Measurements from ENCODE around the gene FADS1. TPM values are rescaled to one million over a fixed set of nuclear protein-coding genes. Genes with fewer than 3 reads are reported as not detected.

Gene FADS1
- total RNA-seq, 2 donors from 2014 or later, result 21.8 to 28.4 TPM

GRCh38 chr11:61810671-61811175 lies 6.1 kb downstream of the FADS1 start:
- H3K4me1 ChIP-seq, result no peaks in the 10 kb centered on the region
- peaks cover 31% of the 10 kb centered on the region for H3K36me3 ChIP-seq
- H3K4me3 ChIP-seq, result no peak overlapping the region
- no peak for DNase-seq (ENCODE audit: low spot score)
- H3K27ac ChIP-seq, result no peak overlapping the region
- H3K27me3 ChIP-seq, result no peaks in the 10 kb centered on the region
- no peak for TF ChIP-seq CTCF (IDR thresholded peaks at IDR 0.05)
- no peaks in the 10 kb centered on the region for H3K9me3 ChIP-seq

GRCh38 chr11:61806785-61807184 lies 10.0 kb downstream of the FADS1 start:
- peaks cover 31% of the 10 kb centered on the region for H3K36me3 ChIP-seq
- no peaks in the 10 kb centered on the region for H3K4me1 ChIP-seq
- no peaks in the 10 kb centered on the region for H3K27me3 ChIP-seq
- no peak for TF ChIP-seq CTCF (IDR thresholded peaks at IDR 0.05)
- H3K27ac ChIP-seq, result no peak overlapping the region
- no peak for DNase-seq (ENCODE audit: low spot score)
- H3K4me3 ChIP-seq, result no peak overlapping the region
- no peaks in the 10 kb centered on the region for H3K9me3 ChIP-seq

- Histone ChIP-seq H3K27ac (no peak overlapping the region), H3K4me3 (no peak overlapping the region), H3K9me3 (no peaks in the 10 kb centered on the region), H3K27me3 (no peaks in the 10 kb centered on the region), H3K4me1 (no peaks in the 10 kb centered on the region), H3K36me3 (peaks cover 16% of the 10 kb centered on the region)
- TF ChIP-seq CTCF (IDR thresholded peaks at IDR 0.05), result no peak
- DNase-seq (ENCODE audit: low spot score), result no peak
These were observed 11.7 kb downstream of the FADS1 start for GRCh38 chr11:61805146-61805545.

- Histone ChIP-seq H3K27me3 (no peaks in the 10 kb centered on the region), H3K4me1 (no peaks in the 10 kb centered on the region), H3K36me3 (peaks cover 8% of the 10 kb centered on the region), H3K9me3 (no peaks in the 10 kb centered on the region), H3K27ac (no peak overlapping the region), H3K4me3 (no peak overlapping the region)
- TF ChIP-seq CTCF (IDR thresholded peaks at IDR 0.05), result no peak
- no peak for DNase-seq (ENCODE audit: low spot score)
These were observed 12.7 kb downstream of the FADS1 start for GRCh38 chr11:61803889-61804647.

- TF ChIP-seq CTCF (IDR thresholded peaks at IDR 0.05), result no peak
- H3K36me3 ChIP-seq, result peaks cover 8% of the 10 kb centered on the region
- no peak for DNase-seq (ENCODE audit: low spot score)
These were observed 14.2 kb downstream of the FADS1 start for GRCh38 chr11:61802605-61803004.

More at GRCh38 chr11:61802605-61803004, 14.2 kb downstream of the FADS1 start:
- Histone ChIP-seq H3K4me1 (peaks cover 0 to 3% of the 10 kb centered on the region in 2 donors), H3K4me3 (no peak overlapping the region), H3K9me3 (no peaks in the 10 kb centered on the region), H3K27ac (no peak overlapping the region), H3K27me3 (no peaks in the 10 kb centered on the region)

Measured in right atrium auricular region (tissue), 2 donors.